Activated CD8-positive, alpha-beta memory T cell treated with anti-CD3 and anti-CD28 coated beads, Interleukin-2, amount 50 U/mL, for 1 hour (primary cell): Measurements from ENCODE around the gene C2CD2L.
"Not testable (repeated sequence)": the region's sequence is repeated elsewhere in the genome, so short reads cannot be mapped to it uniquely, and the experiment has no call there.

Experiments used
- DNase-seq: peaks from one replicate; pipeline ENCODE4 v3.0.0-alpha.2; 2020; ENCODE audit errors: extremely low read depth

The C2CD2L gene

GRCh38 chr11:119152043-119152442, 44.9 kb downstream of the C2CD2L start:
- no peak for DNase-seq

GRCh38 chr11:119152604-119153003, 45.5 kb downstream of the C2CD2L start:
- no peak for DNase-seq

GRCh38 chr11:119153049-119153818, 46.1 kb downstream of the C2CD2L start:
- no peak for DNase-seq

- no peak for DNase-seq
Measured at GRCh38 chr11:119154178-119154577, 47.0 kb downstream of the C2CD2L start.

GRCh38 chr11:119155733-119156492, 48.8 kb downstream of the C2CD2L start:
- DNase-seq, result no peak

- no peak for DNase-seq
Measured at GRCh38 chr11:119156496-119156895, 49.4 kb downstream of the C2CD2L start.

GRCh38 chr11:119157063-119157462, 49.9 kb downstream of the C2CD2L start:
- DNase-seq, result no peak

- DNase-seq, result no peak
Measured at GRCh38 chr11:119158467-119158866, 51.3 kb downstream of the C2CD2L start.

GRCh38 chr11:119160151-119160550, 53.0 kb downstream of the C2CD2L start:
- DNase-seq, result no peak

- DNase-seq, result no peak
Measured at GRCh38 chr11:119161871-119162270, 54.7 kb downstream of the C2CD2L start.

- DNase-seq, result no peak
Measured at GRCh38 chr11:119166368-119167076, 59.4 kb downstream of the C2CD2L start.

- not testable (repeated sequence) for DNase-seq
Measured at GRCh38 chr11:119167077-119167458, 59.9 kb downstream of the C2CD2L start.

- no peak for DNase-seq
Measured at GRCh38 chr11:119167933-119168332, 60.8 kb downstream of the C2CD2L start.
